Mesothelial cell of epicardium (in vitro differentiated cells): ENCODE data around the gene HDGFL2. TPM values are rescaled to one million over a fixed set of nuclear protein-coding genes. Genes with fewer than 3 reads are reported as not detected.

Source experiments
- DNase-seq, 2 experiments: peaks; one replicate each; pipeline ENCODE4 v3.0.0; 2021; ENCODE audit warnings: low spot score in 2 of 2; ENCODE audit not compliant: unreplicated experiment in 2 of 2
- H3K27ac Mint-ChIP-seq: 2 replicates; pipeline ENCODE4 v1.8.0; 2021; ENCODE audit warnings: mixed read lengths
- H3K27me3 Mint-ChIP-seq: 2 replicates; pipeline ENCODE4 v1.8.0; 2021; ENCODE audit warnings: low read depth, mixed read lengths
- H3K36me3 Mint-ChIP-seq: 2 replicates; pipeline ENCODE4 v1.8.0; 2021; ENCODE audit warnings: mixed read lengths
- H3K4me1 Mint-ChIP-seq: 2 replicates; pipeline ENCODE4 v1.8.0; 2021; ENCODE audit warnings: mixed read lengths
- H3K4me3 Mint-ChIP-seq: 2 replicates; pipeline ENCODE4 v1.8.0; 2021; ENCODE audit warnings: mild to moderate bottlenecking, moderate library complexity, mixed read lengths
- H3K9me3 Mint-ChIP-seq: 2 replicates; pipeline ENCODE4 v1.8.0; 2021; ENCODE audit warnings: mixed read lengths
- CTCF ChIP-seq: fragments of 200-600 bp; sonication (generic); IDR thresholded peaks from one replicate; pipeline ENCODE4 v1.5.0; 2021; ENCODE audit warnings: antibody characterized with exemption; ENCODE audit not compliant: unreplicated experiment
- total RNA-seq: library from RNA; stranded (reverse); gene quantifications from 3 replicates; pipeline ENCODE4 v1.2.1, GENCODE V29; 2021

The HDGFL2 gene
- total RNA-seq, 1 donor from 2014 or later: 91.3 TPM

- Mint-ChIP-seq H3K4me3 (no peak overlapping the region), H3K27me3 (no peaks in the 10 kb centered on the region), H3K4me1 (no peaks in the 10 kb centered on the region), H3K9me3 (no peaks in the 10 kb centered on the region), H3K36me3 (peaks cover 15% of the 10 kb centered on the region), H3K27ac (no peak overlapping the region)
- DNase-seq: no peak
- TF ChIP-seq CTCF: no peak
Observed at GRCh38 chr19:4508698-4509097, 36.6 kb downstream of the HDGFL2 start.

- no peaks in the 10 kb centered on the region for H3K9me3 Mint-ChIP-seq
- no peak overlapping the region for H3K4me3 Mint-ChIP-seq
- no peaks in the 10 kb centered on the region for H3K4me1 Mint-ChIP-seq
- H3K27ac Mint-ChIP-seq: no peak overlapping the region
- peaks cover 11% of the 10 kb centered on the region for H3K36me3 Mint-ChIP-seq
- TF ChIP-seq CTCF: no peak
- H3K27me3 Mint-ChIP-seq: no peaks in the 10 kb centered on the region
- no peak for DNase-seq
Observed at GRCh38 chr19:4510435-4511255, 38.5 kb downstream of the HDGFL2 start.

- H3K9me3 Mint-ChIP-seq: no peaks in the 10 kb centered on the region
- H3K27me3 Mint-ChIP-seq: peaks cover 2% of the 10 kb centered on the region
- DNase-seq: no peak
- H3K36me3 Mint-ChIP-seq: peaks cover 3% of the 10 kb centered on the region
- no peak for TF ChIP-seq CTCF
- H3K4me1 Mint-ChIP-seq: no peaks in the 10 kb centered on the region
- no peak overlapping the region for H3K27ac Mint-ChIP-seq
- no peak overlapping the region for H3K4me3 Mint-ChIP-seq
Observed at GRCh38 chr19:4511300-4512054, 39.4 kb downstream of the HDGFL2 start.

- no peaks in the 10 kb centered on the region for H3K4me1 Mint-ChIP-seq
- H3K9me3 Mint-ChIP-seq: no peaks in the 10 kb centered on the region
- H3K36me3 Mint-ChIP-seq: no peaks in the 10 kb centered on the region
- no peak overlapping the region for H3K4me3 Mint-ChIP-seq
- no peak for TF ChIP-seq CTCF
- H3K27ac Mint-ChIP-seq: no peak overlapping the region
- H3K27me3 Mint-ChIP-seq: peaks cover 2% of the 10 kb centered on the region
- DNase-seq: no peak
Observed at GRCh38 chr19:4512070-4512469, 40.0 kb downstream of the HDGFL2 start.

- H3K4me3 Mint-ChIP-seq: no peak overlapping the region
- no peaks in the 10 kb centered on the region for H3K9me3 Mint-ChIP-seq
- DNase-seq: no peak
- peaks cover 2% of the 10 kb centered on the region for H3K27me3 Mint-ChIP-seq
- no peaks in the 10 kb centered on the region for H3K36me3 Mint-ChIP-seq
- no peak overlapping the region for H3K27ac Mint-ChIP-seq
- H3K4me1 Mint-ChIP-seq: no peaks in the 10 kb centered on the region
- no peak for TF ChIP-seq CTCF
Observed at GRCh38 chr19:4513248-4513647, 41.2 kb downstream of the HDGFL2 start.
